ENCODE measurements around the gene PIP5KL1. TPM values are rescaled to one million over a fixed set of nuclear protein-coding genes. Genes with fewer than 3 reads are reported as not detected.

Gene PIP5KL1
- total RNA-seq, 1 experiment from 2014 or later = 3.8 TPM

DNA sequence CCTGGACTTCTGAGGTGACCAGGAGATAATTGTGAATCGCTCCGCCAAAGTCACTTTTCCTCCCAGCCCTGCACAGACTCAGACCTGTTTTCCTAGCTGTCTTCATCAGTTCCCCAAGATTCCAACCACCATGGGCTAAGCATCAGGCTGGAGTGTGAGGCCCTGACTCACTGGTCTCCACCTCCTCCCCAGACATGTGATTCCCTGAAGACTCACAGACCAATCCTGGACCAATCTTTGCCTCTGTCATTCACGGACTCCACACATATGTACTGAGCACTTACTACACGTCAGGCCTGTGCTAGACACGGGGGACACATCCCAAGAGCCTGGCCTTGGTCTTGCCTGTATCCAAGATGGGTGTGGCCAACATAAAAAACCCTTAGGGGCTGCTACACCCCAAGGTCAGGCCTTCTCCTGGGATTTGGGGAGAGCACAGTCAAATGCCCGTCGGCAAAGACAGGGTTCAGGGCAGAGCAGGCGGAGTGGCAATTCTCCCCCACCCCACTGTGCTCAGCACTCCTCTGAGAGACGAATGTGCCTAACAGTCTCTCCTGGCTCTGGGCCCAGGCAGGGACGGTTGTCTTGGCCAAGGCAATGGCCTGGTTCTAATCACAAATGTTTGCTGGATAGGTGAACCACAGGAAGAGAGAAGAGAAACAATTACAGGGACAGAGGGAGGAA lies 38.3 kb upstream of the PIP5KL1 start:
- DNase-seq (ENCODE audit: low spot score) = peak; percentile 73

DNA sequence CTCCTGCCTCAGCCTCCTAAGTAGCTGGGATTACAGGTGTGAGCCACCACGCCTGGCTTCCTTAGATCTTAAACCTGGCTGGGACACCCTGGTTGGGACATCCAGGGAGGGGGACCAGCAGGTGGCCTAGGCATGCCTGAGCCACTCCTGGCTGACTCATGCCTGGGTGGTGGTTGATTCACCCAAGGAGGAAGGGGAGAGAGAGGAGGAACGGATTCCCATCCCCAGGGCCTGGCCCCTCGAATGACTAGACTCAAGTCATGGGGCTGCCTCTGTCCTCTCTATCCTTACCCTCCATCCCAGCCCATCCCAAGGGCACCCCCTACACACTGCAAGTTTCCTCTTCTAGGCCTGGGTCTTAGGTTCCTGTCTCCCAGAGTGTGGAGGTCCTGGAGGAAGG lies 37.5 kb upstream of the PIP5KL1 start:
- DNase-seq (ENCODE audit: low spot score) = peak; percentile 81

DNA sequence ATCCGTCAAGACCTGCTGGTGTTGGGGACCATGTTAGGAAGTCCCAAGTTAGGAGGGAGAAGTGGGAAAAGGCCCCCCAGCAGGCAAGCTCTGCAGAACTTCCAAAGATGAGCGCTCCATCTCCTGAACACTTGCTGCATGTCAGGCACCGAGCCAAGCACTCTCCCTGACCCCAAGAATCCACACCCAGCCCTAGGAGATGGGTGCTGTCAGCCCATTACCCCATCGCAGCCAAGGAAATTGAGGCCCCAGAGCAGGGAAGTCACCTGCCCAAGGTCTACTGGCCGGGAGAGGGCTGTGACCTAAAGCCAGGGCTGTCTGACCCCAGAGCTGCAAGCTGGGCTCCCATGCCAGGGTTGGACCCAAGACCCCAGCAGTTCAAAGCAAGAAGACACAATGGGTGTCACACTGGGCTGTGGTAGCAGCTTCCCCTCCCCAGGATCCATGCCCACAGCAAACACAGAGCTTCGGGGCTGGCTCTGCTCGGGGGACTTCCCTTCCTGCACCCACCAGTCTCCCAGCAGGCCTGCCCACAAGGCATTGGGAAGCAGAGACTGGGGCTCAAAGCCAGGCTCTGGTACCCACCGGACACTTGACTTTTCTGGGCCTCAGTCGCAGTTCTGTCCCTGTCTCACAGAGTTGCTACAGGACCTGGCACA lies 36.7 kb upstream of the PIP5KL1 start:
- DNase-seq (ENCODE audit: low spot score) = no peak

- peak; percentile 20 for DNase-seq (ENCODE audit: low spot score)
Measured at GRCh38 chr9:127966416-127967150, 36.0 kb upstream of the PIP5KL1 start.

DNA sequence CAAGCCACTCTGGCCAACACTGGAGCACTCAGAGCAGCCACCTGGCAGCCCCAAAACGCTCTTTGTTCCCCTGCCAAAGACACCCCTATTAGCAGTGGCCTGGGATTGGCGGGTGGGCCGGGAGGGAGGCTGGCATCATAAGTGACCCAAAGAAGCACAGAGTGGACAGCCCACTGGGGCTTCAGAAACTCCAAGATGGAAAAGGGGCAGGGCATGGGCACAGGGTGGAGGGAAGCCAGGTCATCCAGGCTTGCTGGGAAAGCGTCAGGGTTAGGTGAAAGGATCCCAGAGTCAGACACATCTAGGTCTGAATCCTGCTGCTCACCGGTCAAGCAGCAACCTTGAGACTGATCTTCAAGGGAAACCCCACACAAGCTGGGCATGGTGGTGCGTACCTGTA lies 35.4 kb upstream of the PIP5KL1 start:
- DNase-seq (ENCODE audit: low spot score) = peak; percentile 38

DNA sequence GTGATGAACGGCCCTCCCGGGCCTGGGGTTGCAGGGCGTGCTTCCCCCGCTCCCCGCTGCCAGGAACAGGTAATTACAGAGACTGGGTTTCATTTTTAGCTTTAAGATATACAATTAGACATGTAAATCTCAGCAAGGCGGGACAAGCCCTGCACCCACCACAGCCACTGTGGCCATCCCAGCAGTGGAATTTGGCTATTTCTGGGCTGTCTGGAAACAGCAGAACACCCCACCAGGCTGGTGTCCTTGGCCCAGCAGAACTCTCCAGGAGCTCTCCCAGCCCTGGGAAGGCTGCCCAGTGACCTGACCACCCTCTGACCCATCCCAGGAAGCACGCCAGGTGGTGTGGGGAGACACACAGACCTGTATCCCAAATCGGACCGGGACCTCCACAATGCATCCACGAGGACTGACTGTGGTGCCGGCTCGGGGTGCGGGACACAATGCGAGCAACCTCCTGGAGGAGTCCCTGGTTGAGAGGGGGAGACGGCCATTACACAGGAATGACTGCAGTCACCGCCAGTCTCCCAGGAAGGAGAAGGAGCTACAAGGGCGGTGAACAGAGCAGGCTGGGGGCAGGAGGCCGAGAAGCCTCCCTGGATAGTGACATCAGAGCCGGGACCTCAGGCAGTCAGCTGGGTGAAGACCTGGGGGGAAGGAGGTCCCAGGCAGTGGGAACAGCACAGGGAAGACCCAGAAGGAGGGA lies 32.9 kb upstream of the PIP5KL1 start:
- no peak for DNase-seq (ENCODE audit: low spot score)

DNA sequence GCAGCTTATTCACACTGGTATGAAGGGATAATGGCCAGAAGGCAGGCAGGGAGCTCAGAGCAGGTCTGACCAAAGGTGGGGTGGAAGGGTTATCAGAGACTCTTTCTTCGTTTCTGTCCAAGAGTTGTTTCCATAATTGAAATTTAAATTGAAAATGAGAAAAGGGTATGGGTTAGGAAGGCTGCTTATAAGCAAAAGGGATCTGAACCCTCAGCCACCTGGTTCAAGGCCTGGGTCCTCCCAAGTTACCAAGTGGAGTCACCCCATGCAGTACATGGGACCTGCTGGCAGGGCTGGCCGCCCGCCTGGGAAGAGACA lies 32.4 kb upstream of the PIP5KL1 start:
- no peak for DNase-seq (ENCODE audit: low spot score)

DNA sequence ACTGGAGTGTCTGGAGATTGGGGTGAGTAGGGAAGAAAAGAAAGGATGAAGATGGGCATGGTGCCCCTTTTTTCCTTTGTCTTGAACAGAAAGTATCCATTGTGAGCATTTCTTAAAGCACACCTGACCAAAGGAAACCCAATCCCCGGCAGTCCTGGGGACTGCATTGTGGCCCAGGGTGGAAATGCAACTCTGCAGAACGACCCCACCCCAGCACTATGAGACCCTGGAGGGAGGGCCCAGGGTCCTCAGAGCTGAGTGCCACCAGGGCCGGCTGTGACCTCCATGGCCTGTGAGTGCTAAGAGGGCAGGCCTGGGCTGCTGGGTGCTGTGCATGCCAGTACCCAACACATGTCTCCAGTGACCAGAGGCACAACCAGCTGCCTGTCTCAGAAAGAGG lies 31.7 kb upstream of the PIP5KL1 start:
- no peak for DNase-seq (ENCODE audit: low spot score)

- DNase-seq (ENCODE audit: low spot score) = no peak
Measured at GRCh38 chr9:127961613-127962155, 31.1 kb upstream of the PIP5KL1 start.

DNA sequence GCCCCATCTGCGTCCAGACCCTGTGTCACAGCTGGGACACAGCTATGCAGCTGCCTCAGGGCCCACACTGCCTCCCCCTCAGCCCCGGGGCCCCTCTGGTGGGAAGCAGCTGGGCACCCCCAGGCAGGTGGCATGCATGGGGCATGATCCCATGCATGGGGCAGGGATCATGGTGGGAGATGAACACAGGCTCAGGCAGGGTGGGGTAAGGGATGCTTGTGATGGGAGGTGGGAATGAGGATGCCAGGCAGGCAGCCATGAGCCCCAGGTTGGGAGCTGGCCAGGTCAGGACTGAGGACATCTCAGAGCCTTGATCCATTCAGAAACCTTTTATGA lies 30.5 kb upstream of the PIP5KL1 start:
- no peak for DNase-seq (ENCODE audit: low spot score)

GRCh38 chr9:127960410-127961154 lies 30.0 kb upstream of the PIP5KL1 start:
- no peak for DNase-seq (ENCODE audit: low spot score)

DNA sequence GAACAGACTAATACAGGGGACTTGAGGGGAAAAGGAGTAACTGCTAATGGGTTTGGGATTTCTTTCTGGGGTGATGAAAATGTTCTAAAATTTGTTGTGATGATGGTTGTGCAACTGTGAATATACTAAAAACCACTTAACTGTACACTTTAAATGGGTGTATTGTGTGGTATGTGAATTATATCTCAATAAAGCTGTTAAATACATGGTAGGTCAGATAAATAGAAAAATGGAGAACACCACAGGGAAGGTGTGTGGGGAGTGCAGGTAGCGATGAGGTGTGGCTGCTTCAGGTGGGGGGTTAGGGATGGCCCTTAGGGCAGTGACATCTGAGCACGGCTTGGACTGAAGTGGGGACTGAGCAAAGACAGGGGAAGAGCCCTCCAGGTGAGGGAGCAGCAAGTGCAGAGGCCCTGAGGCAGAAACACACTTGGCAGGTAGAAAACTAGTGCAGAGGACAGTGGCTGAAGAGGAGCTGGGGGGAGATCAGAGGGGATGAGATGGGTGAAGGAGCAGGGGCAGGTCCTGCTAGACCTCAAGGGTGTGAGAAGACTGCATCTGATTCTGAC lies 29.3 kb upstream of the PIP5KL1 start:
- no peak for DNase-seq (ENCODE audit: low spot score)

- DNase-seq (ENCODE audit: low spot score) = no peak
Measured at GRCh38 chr9:127959398-127959797, 28.8 kb upstream of the PIP5KL1 start.

DNA sequence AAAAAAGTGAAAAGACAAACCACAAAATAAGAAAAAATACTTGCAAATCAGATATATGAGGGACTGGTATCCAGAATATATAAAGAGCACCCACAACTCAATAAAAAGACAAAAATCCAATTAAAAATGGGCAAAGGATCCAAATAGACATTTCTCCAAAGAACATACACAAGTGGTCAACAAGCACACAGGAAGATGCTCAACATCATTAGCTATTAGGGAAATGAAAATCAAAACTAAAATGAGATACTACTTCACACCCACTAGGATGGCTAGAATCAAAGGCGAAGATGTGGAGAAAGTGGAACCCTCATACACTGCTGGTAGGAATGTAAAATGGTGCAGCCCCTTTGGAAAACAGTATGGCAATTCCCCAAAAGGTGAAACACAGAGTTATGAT lies 28.2 kb upstream of the PIP5KL1 start:
- DNase-seq (ENCODE audit: low spot score) = no peak

- peak; percentile 98 for DNase-seq (ENCODE audit: low spot score)
Measured at GRCh38 chr9:127955294-127956015, 24.9 kb upstream of the PIP5KL1 start.

DNA sequence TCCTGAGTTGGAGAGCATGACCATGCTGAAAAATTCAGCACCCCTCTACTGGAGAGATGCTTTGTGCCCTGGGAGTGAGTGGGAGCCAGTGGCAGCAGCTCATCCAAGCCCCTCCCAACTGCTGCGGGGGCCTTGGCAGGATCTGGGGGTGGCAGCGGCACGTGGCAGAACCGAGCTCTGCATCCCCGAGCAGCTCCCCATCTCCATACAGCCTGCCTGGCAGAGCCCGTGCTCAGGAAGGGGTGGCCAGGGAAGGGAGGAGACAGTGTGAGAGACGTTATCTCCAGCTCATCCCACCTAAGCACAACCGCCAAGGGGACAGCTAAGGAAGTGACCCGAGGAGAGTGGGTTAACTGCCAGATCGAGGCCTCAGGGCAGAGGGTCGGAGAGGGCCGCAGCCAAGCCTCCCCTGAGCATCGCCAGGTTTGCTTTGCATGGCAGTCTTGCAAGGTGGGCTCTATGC lies 24.3 kb upstream of the PIP5KL1 start:
- DNase-seq (ENCODE audit: low spot score) = no peak

DNA sequence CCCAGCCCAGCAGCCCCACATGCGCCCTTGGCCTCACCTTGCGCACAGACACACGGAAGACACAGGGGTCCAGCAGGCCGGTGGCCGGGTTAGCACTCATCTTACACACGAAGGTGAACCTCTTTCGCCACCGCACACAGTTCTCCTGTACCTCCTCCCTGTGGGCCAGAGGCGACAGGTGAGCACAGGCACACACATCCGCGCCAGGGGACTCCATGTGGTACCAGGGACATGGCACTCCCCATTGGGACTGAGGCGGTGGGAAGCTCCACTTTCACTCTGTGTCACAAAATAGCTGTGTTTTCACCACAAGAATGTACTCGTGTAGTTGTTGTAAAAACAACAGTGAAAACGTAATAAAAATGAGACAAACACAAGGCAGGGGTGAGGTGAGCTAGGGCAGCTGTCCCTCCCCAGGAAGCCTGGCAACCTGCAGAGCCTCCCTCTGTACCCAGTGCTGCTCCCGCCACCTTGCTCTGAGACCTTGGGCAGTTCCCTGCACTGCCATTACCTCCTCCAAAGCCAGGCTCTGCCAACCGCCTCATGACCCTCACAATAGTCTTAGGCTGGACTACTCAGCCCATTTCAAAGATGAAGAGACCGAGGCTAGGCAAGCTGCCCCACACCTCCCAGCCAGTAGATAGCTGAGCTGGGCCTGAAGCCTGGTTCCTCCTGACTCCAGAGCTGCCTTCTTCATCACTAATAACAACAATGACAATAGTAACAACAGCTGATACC lies 23.4 kb upstream of the PIP5KL1 start:
- peak; percentile 13 for DNase-seq (ENCODE audit: low spot score)

DNA sequence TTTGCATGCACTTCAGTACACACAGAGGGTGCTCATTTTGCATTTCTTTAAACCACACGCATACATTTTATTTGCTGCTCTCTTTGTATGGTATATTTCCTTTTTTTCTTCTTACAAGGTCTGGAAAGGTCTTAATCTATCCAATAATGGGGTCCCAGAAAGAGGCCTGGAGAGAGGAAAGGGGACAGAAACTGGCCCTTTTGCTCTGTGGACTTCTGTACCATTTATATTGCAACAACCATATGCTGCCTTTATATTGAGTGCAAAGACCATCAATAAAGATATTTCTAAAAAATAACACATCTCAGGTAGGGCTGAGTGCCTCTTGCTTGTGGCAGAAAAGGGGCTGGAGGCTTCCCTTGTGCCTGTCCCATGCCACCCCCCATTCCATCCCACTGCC lies 22.6 kb upstream of the PIP5KL1 start:
- no peak for DNase-seq (ENCODE audit: low spot score)

GRCh38 chr9:127950513-127951289 lies 20.1 kb upstream of the PIP5KL1 start:
- no peak for DNase-seq (ENCODE audit: low spot score)
